PC-9 (cell line): ENCODE results near the gene TTC38.

ENCODE experiments used
- CTCF ChIP-seq: fragments of 200-600 bp; sonication (generic); conservative IDR thresholded peaks from 2 replicates; pipeline ENCODE4 v1.6.1; 2017; ENCODE audit warnings: mixed run types, antibody characterized with exemption, mild to moderate bottlenecking, moderate library complexity
- EZH2 ChIP-seq: fragments of 200-600 bp; sonication (generic); IDR thresholded peaks from 2 replicates; pipeline ENCODE4 v1.8.0; 2017; ENCODE audit warnings: antibody characterized with exemption, low read depth

GRCh38 chr22:46312056-46312455 lies 44.2 kb downstream of the TTC38 start:
- TF ChIP-seq CTCF (no peak), EZH2 (no peak)
